Esophagus muscularis mucosa (tissue), 4 donors: ENCODE data around the gene PITPNM3.

Source experiments
- CTCF ChIP-seq, 3 experiments: fragments of 200-600 bp in 2 of 3; fragments of 450-650 bp in 1 of 3; sonication (generic) in 2 of 3; IDR thresholded peaks; one replicate each; pipeline ENCODE4 v1.5.1; 2017 to 2019; ENCODE audit warnings: antibody characterized with exemption in 3 of 3, mild to moderate bottlenecking in 2 of 3, moderate library complexity in 1 of 3
- EP300 ChIP-seq: sonication (generic); formaldehyde crosslinking; IDR thresholded peaks from one replicate; pipeline ENCODE4 v1.6.1; 2017; ENCODE audit warnings: antibody characterized with exemption
- POLR2A ChIP-seq: fragments of 450-650 bp; IDR thresholded peaks from one replicate; pipeline ENCODE4 v1.6.1; 2017; ENCODE audit warnings: antibody characterized with exemption, moderate library complexity, mild to moderate bottlenecking, low read depth
- POLR2AphosphoS5 ChIP-seq, 2 donors: sonication (generic); formaldehyde crosslinking; IDR thresholded peaks; one replicate each; pipeline ENCODE4 v1.6.1; 2017; ENCODE audit warnings: antibody characterized with exemption in 2 of 2

- TF ChIP-seq POLR2AphosphoS5 (IDR thresholded peaks at IDR 0.05) (no peak), CTCF (IDR thresholded peaks at IDR 0.05) (no peak), EP300 (no peak), POLR2A (no peak)
Measured at GRCh38 chr17:6427279-6427781, 129.0 kb downstream of the PITPNM3 start.
